SH-SY5Y (cell line): ENCODE data around the gene PRKG2.

Source experiments
- GATA2 ChIP-seq: IDR thresholded peaks from 2 replicates; pipeline ENCODE4 v1.6.1; 2011; ENCODE audit warnings: mild to moderate bottlenecking, low read depth, low read length
- GATA3 ChIP-seq: IDR thresholded peaks from 2 replicates; pipeline ENCODE4 v1.6.1; 2011; ENCODE audit warnings: low read depth, mild to moderate bottlenecking, low read length, moderate library complexity

The PRKG2 gene

DNA sequence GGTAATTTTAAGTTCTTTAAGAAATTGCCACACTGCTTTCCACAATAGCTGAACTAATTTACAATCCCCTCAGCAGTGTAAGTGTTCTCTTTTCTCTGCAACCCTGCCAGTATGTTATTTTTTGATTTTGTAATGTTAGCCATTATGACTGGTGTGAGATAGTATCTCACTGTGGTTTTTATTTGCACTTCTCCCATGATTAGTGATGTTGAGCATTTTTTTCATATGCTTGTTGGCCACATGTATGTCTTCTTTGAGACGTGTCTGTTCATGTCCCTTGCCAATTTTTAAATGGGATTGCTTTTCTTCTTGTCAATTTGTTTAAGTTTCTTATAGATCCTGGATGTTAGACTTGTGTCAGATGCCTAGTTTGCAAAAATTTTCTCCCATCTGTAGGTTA, 98.5 kb downstream of the PRKG2 start:
- TF ChIP-seq GATA3 (no peak), GATA2 (no peak)

DNA sequence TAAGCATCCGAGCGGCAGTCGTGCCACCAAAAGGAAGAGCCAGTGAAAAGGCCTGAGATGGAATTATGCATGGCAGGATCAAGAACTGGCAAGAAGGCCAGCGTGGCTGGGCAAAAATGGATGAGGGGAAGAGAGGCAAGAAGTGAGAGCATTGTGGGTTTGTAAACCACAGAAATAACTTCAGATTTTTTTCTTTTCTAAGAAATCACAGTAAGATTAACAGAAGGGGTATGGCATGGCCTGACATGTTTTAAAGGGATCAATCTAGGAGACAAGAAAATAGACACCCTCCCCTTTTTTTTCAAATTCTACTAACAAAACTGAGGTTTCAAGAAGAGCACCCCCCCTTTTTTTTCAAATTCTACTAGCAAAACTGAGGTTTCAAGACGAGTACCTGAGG, 102.0 kb downstream of the PRKG2 start:
- TF ChIP-seq GATA3 (no peak), GATA2 (no peak)

DNA sequence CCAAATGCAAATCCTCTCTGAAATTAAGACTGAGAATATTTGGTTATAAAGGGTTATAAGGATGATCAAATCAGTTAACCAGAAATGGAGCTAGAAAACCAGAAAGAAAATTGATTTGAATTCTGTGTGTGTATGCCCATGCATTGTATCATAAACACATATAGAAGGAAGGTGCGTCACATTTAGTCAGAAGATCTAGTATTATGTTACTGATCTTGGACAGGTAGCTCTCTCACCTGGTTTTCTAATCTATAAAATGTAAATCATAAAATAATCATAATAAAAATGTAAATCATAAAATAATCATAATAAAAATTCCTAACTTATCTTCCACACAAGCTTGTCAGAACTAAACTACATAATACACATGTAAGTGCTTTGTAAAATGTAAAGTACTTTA, 105.7 kb downstream of the PRKG2 start:
- TF ChIP-seq GATA2 = no peak
- TF ChIP-seq GATA3 = no peak

DNA sequence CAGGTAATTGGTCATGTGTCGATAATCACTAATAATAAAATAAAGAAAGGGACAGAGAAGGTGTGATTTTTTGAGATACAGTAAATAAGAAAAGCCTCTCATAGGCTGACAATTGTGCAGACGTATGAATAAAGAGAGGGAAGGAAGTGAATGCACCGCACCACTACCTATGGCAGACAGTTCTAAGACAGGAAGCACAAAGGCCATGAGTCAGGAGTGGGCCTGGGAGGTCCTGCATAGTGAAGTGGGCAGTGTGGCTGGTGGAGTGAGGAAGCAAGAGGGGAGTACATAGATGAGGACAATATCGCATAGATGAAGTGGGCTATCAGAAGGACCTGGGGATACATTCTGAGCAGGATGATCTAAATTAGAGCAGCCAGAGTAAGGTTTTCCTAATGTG, 108.9 kb downstream of the PRKG2 start:
- TF ChIP-seq GATA2 (no peak), GATA3 (no peak)

DNA sequence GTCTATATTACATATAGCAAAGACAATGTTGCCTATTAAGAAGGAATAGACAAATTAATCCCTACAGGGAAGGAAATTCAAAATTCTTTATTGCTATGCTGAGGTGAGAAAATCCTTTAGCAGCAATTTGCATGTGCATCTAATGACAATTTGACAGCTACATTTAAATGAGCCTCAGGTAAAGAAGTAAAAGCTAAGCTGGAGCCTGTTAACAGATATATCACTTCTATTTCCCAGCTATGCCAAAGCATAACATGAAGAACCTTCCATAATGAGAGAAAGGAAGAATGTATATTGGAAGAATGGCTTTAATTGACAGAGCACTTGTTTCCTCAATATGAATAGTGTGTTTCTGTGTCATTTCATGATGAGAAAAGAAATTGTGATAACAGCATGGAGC, 112.9 kb downstream of the PRKG2 start:
- TF ChIP-seq GATA2 (no peak), GATA3 (no peak)

DNA sequence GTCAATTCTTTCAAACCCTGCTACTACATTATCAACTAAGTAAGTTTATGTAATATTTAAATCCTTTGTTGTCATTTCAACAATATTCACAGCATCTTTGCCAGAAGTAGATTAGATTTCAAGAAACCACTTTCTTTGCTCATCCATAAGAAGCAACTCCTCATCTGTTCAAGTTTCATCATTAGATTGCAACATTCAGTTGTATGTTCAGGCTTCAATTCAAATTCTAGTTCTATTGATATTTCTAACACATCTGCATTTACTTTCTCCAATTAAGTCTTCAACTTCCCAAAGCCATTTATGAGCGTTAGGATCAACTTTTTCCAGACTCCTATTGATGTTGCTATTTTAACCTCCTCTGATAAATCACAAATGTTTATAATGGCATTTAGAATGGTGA, 118.5 kb downstream of the PRKG2 start:
- TF ChIP-seq GATA2 (no peak), GATA3 (no peak)

DNA sequence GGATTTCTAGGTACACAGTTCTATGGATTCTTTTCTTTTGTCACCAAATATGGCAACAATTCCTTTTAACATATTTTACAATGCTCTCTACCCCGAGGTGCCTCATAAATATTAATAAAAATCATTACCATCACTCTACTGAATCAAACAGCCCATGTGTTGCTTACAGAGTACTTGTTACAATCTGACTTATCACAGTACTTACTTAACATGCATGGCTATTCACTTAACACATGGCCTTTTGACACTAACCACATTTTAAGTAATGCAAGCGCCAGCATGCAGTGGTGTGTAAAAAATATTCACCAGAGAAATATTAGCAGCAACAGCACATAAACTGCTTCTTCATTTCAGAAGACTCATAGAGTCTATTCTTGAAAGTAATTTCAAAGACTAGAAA, 119.6 kb downstream of the PRKG2 start:
- TF ChIP-seq GATA3 (no peak), GATA2 (no peak)

DNA sequence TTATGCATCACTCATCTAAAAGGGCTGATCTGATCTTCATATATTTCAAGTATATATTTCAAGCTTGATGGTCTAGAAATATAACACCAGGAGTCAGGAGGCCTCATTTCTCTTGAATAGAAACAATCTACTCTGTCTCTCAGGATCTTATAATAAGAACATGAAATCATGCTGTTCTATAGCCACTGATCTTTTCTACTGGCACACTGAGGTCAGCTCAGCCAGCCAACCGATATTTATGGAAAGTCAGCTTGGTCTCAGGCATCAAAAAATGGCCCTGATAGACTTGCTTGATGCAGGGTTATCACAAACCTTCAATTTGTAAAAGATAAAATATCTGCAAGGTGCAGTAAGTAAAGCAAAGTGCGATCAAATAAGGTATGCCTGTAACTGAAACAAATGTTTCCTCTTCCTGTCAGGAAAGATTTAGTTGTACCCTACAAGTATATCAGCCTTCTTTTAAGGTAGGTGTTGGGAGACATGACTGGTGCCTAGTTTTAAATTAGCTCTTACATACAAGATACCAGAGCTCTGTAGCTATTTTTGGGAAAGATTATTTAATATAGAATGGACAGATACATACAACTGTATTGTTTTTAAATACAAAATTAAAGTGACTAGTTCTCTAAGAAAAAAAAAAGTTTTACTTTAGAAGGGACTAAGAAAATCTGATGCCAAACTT, 121.2 kb downstream of the PRKG2 start:
- no peak for TF ChIP-seq GATA2

DNA sequence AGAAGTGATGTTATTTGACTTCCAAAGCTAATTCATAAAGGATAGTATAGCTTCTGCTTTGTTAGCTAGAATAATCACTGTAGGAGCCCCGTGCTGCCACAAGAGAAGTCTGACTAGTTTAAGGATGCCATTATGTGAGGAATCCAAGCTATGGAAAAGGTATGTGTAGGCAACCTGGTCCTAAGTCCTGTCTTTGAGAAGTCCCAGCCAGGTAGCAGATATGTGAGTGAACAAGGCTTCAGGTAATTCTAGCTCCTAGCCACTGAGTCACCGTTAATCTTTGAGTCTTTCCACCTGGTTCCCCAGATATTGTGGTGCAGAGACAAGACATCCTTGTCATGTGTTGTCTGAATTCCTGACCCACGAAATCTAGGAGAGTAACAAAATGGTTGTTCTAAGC, 129.0 kb downstream of the PRKG2 start:
- TF ChIP-seq GATA3 (no peak), GATA2 (no peak)

DNA sequence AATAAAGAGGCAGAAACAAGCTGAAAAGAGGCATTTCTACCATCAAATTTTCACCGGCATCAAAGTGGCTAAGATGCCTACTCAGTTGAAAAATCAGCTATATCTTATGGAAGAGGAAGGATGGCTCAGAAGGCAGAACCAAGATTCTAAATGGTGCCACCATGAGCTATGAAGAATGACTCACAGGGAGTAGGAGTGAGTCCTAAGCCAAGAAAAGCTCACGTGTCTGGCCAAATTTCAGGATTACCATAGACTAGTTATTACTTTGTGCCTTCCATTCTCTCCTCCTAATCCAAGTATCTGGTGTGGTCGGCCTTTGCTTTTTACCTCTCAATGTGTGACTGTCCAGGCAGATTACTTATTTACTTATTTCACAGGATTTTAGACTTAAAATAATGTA, 129.7 kb downstream of the PRKG2 start:
- TF ChIP-seq GATA3 (no peak), GATA2 (no peak)

DNA sequence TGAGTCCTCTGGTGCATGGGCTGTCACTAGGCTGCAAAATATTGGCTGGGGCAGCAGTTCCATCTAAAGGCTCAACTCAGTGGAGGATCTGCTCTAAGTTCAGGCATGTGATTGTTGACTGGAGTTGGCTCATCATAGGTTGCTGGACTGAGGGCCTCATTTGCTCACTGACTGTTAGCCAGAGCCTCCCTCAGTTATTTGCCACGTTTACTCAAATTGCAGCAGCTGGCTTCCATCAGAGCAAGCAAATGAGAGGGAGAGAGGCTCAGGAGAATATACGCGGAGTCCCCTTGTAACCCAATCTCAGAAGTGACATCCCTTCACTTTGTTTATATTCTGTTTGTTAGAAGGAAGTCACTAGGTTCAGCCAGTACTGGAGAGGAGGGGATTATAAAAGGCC, 130.4 kb downstream of the PRKG2 start:
- TF ChIP-seq GATA2 = no peak
- TF ChIP-seq GATA3 = no peak

DNA sequence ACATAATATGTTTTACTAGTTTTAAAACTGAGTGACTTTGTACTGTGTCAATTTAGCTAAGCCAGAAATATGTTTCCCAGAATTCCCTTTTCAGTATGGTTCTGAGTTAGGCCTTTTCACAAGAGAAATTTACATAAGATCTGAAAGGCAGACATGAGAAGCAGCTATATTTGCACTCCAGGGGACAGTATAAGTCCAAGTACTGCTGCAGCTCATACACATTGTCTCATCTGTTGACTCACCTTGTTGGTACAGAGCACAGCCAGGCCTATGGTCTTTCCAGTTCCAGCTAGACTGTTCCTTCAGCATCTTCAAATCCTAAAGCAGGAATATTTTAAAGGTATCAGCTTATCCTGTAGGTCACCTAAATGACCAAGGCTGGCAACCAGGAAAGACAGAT, 131.0 kb downstream of the PRKG2 start:
- TF ChIP-seq GATA3 (no peak), GATA2 (no peak)

DNA sequence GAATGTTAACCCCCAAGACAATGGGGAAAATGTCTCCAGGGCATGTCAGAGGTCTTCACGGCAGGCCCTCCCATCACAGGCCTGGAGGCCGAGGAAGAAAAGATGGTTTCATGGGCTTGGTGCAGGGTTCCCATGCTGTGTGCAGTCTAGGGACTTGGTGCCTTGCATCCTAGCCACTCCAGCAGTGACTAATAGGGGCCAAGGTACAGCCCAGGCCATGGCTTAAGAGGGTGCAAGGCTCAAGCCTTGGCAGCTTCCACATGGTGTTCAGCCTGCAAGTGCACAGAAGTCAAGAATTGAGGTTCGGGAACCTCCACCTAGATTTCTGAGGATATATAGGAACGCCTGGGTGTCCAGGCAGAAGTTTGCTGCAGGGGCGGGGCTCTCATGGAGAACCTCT, 133.9 kb downstream of the PRKG2 start:
- TF ChIP-seq GATA3 (no peak), GATA2 (no peak)

DNA sequence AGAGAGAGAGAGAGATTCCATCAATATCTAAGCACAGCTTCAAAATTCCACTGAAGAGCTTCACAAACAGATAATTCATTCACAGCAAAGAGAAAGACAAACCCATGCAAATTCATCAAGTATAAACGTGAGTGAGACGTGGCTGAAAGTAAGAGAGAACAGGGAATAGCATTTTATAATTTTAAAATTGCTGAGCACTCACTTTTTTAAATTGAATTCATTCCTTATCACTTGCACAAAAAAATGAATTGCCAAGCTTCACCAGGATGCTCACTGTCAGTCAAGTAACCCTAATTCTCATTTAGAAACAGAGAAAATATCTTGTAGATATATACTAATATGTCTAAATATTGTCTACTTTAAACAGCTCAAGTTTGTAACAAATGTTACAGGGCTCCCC, 144.0 kb downstream of the PRKG2 start:
- TF ChIP-seq GATA3 = no peak
- no peak for TF ChIP-seq GATA2

DNA sequence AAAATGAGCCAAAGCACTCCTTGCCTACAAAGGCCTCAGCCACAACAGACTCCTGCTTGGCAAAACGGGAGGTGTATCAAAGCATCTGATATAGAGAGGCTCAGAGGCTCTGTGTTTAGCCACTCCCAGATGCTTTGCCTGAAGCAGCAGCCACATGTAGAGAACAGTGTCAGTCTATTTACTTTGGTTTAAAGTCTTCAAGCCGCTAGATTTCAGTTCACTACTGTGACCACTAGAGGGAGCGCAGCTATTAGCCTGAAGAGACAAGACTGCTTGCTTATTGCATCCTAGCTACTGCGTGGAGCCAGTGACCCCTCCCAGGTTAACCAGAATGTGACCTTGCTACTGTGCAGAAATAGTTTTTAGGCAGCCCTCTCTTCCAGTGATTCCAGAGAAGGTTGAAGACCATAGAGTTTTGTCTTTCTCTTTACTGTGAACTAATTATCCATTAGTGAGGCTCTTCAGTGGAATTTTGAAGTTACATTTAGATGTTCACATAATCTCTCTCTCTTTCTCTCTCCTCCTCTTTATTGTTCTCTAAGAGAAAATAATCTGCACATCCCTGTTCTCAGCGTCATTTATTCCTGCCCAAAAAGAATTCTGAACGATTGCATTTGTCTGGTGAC, 145.2 kb downstream of the PRKG2 start:
- TF ChIP-seq GATA2 = no peak
- TF ChIP-seq GATA3 = no peak

DNA sequence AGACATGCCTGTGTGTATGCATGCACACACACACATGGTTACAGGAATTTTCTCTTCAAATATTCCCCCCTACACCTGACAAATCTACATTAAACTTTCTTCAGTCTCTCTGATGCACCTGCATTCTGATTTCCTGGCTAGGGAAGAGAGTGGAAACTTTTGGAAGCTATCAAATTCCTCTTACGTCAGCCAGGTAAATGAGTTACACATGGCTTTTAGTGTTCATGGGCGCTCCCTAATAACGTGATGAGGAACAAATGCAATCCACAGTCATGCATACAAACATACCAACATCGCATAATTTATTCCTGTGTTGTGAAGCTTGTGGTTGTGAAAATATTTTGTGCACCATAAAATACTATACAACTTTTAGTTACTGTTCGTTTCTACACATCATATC, 149.6 kb downstream of the PRKG2 start:
- TF ChIP-seq GATA2 = no peak
- TF ChIP-seq GATA3 = no peak
